WI38 (cell line): ENCODE data around the gene EFNA1.

Experiments used
- H3K4me3 ChIP-seq: 2 replicates; pipeline ENCODE4 v1.5.1; 2011; ENCODE audit warnings: low read depth, mild to moderate bottlenecking, control low read depth, low read length
- TF ChIP-seq, protein P1 (sequence below): IDR thresholded peaks from 2 replicates; pipeline ENCODE4 v1.5.1; 2012; ENCODE audit warnings: low read depth, mild to moderate bottlenecking, control low read depth, low read length

The EFNA1 gene

DNA sequence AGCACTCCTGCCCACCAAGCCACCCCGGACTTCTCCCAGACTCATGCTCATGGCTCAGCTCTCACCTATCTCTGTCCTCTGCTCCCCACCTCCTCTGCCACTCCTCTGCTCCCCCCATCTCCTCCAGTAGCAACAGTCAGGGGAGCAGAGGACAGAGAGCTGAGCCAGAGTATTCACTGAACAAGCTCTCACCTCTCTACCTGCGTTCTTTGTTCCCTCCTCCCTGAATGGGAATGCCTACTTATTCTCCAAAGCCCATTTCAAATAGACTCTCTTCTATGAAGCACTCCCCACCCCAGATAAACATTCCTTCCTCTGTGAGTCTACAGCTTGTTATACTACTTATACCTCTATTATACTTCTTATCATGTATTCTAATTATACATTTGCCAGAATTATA lies 6.4 kb upstream of the EFNA1 start:
- TF ChIP-seq, protein P1, sequence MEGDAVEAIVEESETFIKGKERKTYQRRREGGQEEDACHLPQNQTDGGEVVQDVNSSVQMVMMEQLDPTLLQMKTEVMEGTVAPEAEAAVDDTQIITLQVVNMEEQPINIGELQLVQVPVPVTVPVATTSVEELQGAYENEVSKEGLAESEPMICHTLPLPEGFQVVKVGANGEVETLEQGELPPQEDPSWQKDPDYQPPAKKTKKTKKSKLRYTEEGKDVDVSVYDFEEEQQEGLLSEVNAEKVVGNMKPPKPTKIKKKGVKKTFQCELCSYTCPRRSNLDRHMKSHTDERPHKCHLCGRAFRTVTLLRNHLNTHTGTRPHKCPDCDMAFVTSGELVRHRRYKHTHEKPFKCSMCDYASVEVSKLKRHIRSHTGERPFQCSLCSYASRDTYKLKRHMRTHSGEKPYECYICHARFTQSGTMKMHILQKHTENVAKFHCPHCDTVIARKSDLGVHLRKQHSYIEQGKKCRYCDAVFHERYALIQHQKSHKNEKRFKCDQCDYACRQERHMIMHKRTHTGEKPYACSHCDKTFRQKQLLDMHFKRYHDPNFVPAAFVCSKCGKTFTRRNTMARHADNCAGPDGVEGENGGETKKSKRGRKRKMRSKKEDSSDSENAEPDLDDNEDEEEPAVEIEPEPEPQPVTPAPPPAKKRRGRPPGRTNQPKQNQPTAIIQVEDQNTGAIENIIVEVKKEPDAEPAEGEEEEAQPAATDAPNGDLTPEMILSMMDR = no peak
- no peak overlapping the region for H3K4me3 ChIP-seq

GRCh38 chr1:155122308-155122707 lies 5.4 kb upstream of the EFNA1 start:
- TF ChIP-seq, protein P1 = no peak
- no peak overlapping the region for H3K4me3 ChIP-seq

GRCh38 chr1:155123801-155124200 lies 3.9 kb upstream of the EFNA1 start:
- no peak overlapping the region for H3K4me3 ChIP-seq
- TF ChIP-seq, protein P1 = no peak

DNA sequence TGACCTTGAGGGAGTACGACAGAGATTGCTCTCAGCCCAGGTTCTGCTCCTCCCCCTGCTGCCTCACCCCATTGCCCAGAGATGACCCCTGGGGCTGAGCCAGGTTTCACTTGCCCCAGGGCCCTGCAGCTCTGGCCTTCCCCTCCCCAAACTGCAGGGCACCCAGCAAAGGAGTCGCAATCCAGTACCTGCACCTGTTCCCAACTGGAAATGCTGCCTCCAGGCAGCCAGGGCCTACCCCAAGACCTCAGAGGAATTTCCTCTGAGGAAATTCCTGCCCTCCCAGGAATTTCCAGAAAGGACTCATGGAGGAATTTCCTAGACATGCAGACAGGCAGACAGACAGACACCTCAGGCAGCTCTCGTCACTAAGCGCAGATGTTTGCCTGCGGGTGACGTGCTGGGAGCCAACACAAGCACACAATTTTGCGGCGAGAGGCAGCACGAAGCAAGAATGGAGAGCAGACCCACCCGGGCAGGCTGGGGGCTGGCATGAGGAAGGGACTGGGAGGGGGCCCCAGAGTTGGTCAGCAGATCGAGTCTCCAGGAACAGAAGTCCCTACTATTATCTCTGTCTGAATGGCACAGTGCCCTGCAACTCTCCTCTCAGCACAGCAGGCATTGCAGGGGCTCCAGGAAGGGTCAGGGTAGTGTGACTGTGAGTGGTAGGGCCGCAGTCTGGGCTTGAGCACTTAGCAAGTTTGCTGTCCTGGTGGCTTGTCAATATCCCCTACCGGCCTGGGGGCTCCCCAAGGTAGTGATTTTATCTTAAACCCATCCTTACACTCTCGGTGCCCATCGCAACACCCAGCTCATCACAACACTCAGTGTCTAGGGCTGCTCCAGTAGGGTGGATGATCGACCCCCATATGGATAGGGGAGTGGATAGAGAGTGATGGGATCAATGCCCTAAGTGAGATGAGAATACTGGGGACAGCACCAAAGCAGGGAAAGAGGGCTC lies 2.9 kb upstream of the EFNA1 start:
- TF ChIP-seq, protein P1 = no peak
- no peak overlapping the region for H3K4me3 ChIP-seq

- H3K4me3 ChIP-seq = no peak overlapping the region
- TF ChIP-seq, protein P1 = no peak
These were observed 2.1 kb upstream of the EFNA1 start for GRCh38 chr1:155125511-155125945.

GRCh38 chr1:155125946-155126555 lies 1.6 kb upstream of the EFNA1 start:
- TF ChIP-seq, protein P1 = no peak
- H3K4me3 ChIP-seq = no peak overlapping the region
